Neural crest cell (in vitro differentiated cells): Measurements from ENCODE around the gene MXD4. TPM values are rescaled to one million over a fixed set of nuclear protein-coding genes. Genes with fewer than 3 reads are reported as not detected.

Experiments
- DNase-seq: peaks from one replicate; pipeline ENCODE4 v3.0.0; 2021; ENCODE audit warnings: low read depth, mixed read lengths, low spot score
- H3K27ac Mint-ChIP-seq: one replicate; pipeline ENCODE4 v1.8.0; 2021; ENCODE audit warnings: mild to moderate bottlenecking, mixed read lengths; ENCODE audit not compliant: unreplicated experiment
- H3K27me3 Mint-ChIP-seq: 2 replicates; pipeline ENCODE4 v1.8.0; 2021; ENCODE audit warnings: low read depth, mild to moderate bottlenecking, mixed read lengths
- H3K36me3 Mint-ChIP-seq: 2 replicates; pipeline ENCODE4 v1.8.0; 2021; ENCODE audit warnings: low read depth, mild to moderate bottlenecking, mixed read lengths
- H3K4me1 Mint-ChIP-seq: 2 replicates; pipeline ENCODE4 v1.8.0; 2021; ENCODE audit warnings: mixed read lengths
- H3K4me3 Mint-ChIP-seq: one replicate; pipeline ENCODE4 v1.8.0; 2021; ENCODE audit warnings: mild to moderate bottlenecking, mixed read lengths
- H3K9me3 Mint-ChIP-seq: 2 replicates; pipeline ENCODE4 v1.8.0; 2021; ENCODE audit warnings: mixed read lengths
- CTCF ChIP-seq: fragments of 200-600 bp; sonication (generic); conservative IDR thresholded peaks from 2 replicates; pipeline ENCODE4 v1.5.0; 2021; ENCODE audit warnings: antibody characterized with exemption, mild to moderate bottlenecking
- total RNA-seq: library from RNA; stranded (reverse); gene quantifications from 2 replicates; pipeline ENCODE4 v1.2.1, GENCODE V29; 2021

The MXD4 gene
- total RNA-seq, 1 donor from 2014 or later, result 54.3 TPM

- DNase-seq, result no peak
- Mint-ChIP-seq H3K27me3 (no peaks in the 10 kb centered on the region), H3K4me1 (no peaks in the 10 kb centered on the region), H3K36me3 (no peaks in the 10 kb centered on the region), H3K9me3 (no peaks in the 10 kb centered on the region), H3K4me3 (peak overlapping the region; percentile 34), H3K27ac (peak overlapping the region; percentile 6)
- no peak for TF ChIP-seq CTCF
Measured at GRCh38 chr4:2253160-2254084, 8.5 kb downstream of the MXD4 start.

- no peaks in the 10 kb centered on the region for H3K4me1 Mint-ChIP-seq
- no peaks in the 10 kb centered on the region for H3K9me3 Mint-ChIP-seq
- H3K36me3 Mint-ChIP-seq, result no peaks in the 10 kb centered on the region
- H3K27me3 Mint-ChIP-seq, result no peaks in the 10 kb centered on the region
- H3K4me3 Mint-ChIP-seq, result peak overlapping the region; percentile 34
- H3K27ac Mint-ChIP-seq, result peak overlapping the region; percentile 6
- no peak for DNase-seq
- no peak for TF ChIP-seq CTCF
Measured at GRCh38 chr4:2252530-2253091, 9.3 kb downstream of the MXD4 start.

- no peaks in the 10 kb centered on the region for H3K9me3 Mint-ChIP-seq
- H3K27ac Mint-ChIP-seq, result no peak overlapping the region
Measured at GRCh38 chr4:2251795-2252529, 9.9 kb downstream of the MXD4 start.

GRCh38 chr4:2251073-2251794, 10.7 kb downstream of the MXD4 start:
- no peak overlapping the region for H3K4me3 Mint-ChIP-seq
- H3K4me1 Mint-ChIP-seq, result no peaks in the 10 kb centered on the region
- H3K36me3 Mint-ChIP-seq, result no peaks in the 10 kb centered on the region
- TF ChIP-seq CTCF, result no peak
- DNase-seq, result peak; percentile 0
- no peaks in the 10 kb centered on the region for H3K9me3 Mint-ChIP-seq
- no peak overlapping the region for H3K27ac Mint-ChIP-seq
- H3K27me3 Mint-ChIP-seq, result no peaks in the 10 kb centered on the region

More at GRCh38 chr4:2251795-2252529, 9.9 kb downstream of the MXD4 start:
- no peaks in the 10 kb centered on the region for H3K36me3 Mint-ChIP-seq
- DNase-seq, result no peak
- H3K27me3 Mint-ChIP-seq, result no peaks in the 10 kb centered on the region
- TF ChIP-seq CTCF, result no peak
- no peaks in the 10 kb centered on the region for H3K4me1 Mint-ChIP-seq
- H3K4me3 Mint-ChIP-seq, result no peak overlapping the region
